Neural cell (in vitro differentiated cells): ENCODE data around the gene CD300LB.

ENCODE experiments used
- EZH2 ChIP-seq: fragments of 200-600, 300-800 bp; shearing (Covaris generic), sonication (generic); IDR thresholded peaks from 2 replicates; pipeline ENCODE4 v1.6.1; 2014; ENCODE audit warnings: antibody characterized with exemption, low read length, borderline replicate concordance, mild to moderate bottlenecking; ENCODE audit not compliant: insufficient read depth, poor library complexity, severe bottlenecking
- POLR2AphosphoS5 ChIP-seq: IDR thresholded peaks from 2 replicates; pipeline ENCODE4 v1.6.1; 2012
- RAD21 ChIP-seq: fragments of 450-650 bp; conservative IDR thresholded peaks from 2 replicates; pipeline ENCODE4 v1.6.1; 2014; ENCODE audit warnings: antibody characterized with exemption, mild to moderate bottlenecking, moderate library complexity
- TAF1 ChIP-seq: IDR thresholded peaks from 2 replicates; pipeline ENCODE4 v1.6.1; 2012; ENCODE audit warnings: low read depth
- TF ChIP-seq, protein P1 (sequence below): fragments of 450-650 bp; IDR thresholded peaks from 2 replicates; pipeline ENCODE4 v1.5.1; 2014; ENCODE audit warnings: antibody characterized with exemption, mild to moderate bottlenecking, moderate library complexity; ENCODE audit not compliant: poor library complexity, severe bottlenecking
- TF ChIP-seq, protein P2 (sequence below): IDR thresholded peaks from 2 replicates; pipeline ENCODE4 v1.6.1; 2012; ENCODE audit warnings: borderline replicate concordance

DNA sequence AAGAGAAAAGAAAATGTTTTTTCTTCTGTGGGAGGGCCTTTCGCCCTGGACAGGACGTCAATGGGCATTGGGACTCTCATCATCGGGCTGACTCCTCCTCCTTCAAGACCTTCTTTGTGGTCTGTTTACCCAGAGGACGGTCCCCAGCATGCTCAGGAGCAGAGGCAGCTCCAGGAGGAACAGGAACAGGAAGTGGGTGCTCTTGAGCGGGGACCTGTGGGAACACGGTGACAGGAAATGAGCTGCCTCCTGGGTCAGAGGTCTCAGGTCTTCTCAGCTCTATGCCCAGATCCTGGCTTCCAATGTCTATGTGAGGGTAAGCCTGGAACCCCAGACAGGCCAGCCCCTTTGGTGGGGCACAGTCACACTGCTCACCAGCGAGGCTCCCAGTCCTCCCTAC lies 48.6 kb upstream of the CD300LB start:
- TF ChIP-seq TAF1 (no peak), POLR2AphosphoS5 (no peak), EZH2 (no peak), RAD21 (no peak)
- TF ChIP-seq, protein P1, sequence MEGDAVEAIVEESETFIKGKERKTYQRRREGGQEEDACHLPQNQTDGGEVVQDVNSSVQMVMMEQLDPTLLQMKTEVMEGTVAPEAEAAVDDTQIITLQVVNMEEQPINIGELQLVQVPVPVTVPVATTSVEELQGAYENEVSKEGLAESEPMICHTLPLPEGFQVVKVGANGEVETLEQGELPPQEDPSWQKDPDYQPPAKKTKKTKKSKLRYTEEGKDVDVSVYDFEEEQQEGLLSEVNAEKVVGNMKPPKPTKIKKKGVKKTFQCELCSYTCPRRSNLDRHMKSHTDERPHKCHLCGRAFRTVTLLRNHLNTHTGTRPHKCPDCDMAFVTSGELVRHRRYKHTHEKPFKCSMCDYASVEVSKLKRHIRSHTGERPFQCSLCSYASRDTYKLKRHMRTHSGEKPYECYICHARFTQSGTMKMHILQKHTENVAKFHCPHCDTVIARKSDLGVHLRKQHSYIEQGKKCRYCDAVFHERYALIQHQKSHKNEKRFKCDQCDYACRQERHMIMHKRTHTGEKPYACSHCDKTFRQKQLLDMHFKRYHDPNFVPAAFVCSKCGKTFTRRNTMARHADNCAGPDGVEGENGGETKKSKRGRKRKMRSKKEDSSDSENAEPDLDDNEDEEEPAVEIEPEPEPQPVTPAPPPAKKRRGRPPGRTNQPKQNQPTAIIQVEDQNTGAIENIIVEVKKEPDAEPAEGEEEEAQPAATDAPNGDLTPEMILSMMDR, result no peak
- TF ChIP-seq, protein P2, sequence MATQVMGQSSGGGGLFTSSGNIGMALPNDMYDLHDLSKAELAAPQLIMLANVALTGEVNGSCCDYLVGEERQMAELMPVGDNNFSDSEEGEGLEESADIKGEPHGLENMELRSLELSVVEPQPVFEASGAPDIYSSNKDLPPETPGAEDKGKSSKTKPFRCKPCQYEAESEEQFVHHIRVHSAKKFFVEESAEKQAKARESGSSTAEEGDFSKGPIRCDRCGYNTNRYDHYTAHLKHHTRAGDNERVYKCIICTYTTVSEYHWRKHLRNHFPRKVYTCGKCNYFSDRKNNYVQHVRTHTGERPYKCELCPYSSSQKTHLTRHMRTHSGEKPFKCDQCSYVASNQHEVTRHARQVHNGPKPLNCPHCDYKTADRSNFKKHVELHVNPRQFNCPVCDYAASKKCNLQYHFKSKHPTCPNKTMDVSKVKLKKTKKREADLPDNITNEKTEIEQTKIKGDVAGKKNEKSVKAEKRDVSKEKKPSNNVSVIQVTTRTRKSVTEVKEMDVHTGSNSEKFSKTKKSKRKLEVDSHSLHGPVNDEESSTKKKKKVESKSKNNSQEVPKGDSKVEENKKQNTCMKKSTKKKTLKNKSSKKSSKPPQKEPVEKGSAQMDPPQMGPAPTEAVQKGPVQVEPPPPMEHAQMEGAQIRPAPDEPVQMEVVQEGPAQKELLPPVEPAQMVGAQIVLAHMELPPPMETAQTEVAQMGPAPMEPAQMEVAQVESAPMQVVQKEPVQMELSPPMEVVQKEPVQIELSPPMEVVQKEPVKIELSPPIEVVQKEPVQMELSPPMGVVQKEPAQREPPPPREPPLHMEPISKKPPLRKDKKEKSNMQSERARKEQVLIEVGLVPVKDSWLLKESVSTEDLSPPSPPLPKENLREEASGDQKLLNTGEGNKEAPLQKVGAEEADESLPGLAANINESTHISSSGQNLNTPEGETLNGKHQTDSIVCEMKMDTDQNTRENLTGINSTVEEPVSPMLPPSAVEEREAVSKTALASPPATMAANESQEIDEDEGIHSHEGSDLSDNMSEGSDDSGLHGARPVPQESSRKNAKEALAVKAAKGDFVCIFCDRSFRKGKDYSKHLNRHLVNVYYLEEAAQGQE, result no peak
